Measurements from ENCODE around the gene SYT3.

- TF ChIP-seq CTCF (IDR thresholded peaks at IDR 0.05; ENCODE audit: poor library complexity, severe bottlenecking), result no peak
- no peak for TF ChIP-seq SMC3 (conservative IDR thresholded peaks at IDR 0.05; ENCODE audit: poor library complexity)
- no peak for TF ChIP-seq EZH2 (IDR thresholded peaks at IDR 0.05; ENCODE audit: borderline replicate concordance, insufficient read depth, low read length, poor library complexity, severe bottlenecking)
- TF ChIP-seq RAD21 (conservative IDR thresholded peaks at IDR 0.05), result no peak
- TF ChIP-seq POLR2AphosphoS5 (IDR thresholded peaks at IDR 0.05), result no peak
- no peak for TF ChIP-seq EP300 (conservative IDR thresholded peaks at IDR 0.05; ENCODE audit: poor library complexity, severe bottlenecking)
- TF ChIP-seq MXI1 (conservative IDR thresholded peaks at IDR 0.05; ENCODE audit: poor library complexity, severe bottlenecking), result no peak
Measured at GRCh38 chr19:50668416-50668815, 28.7 kb upstream of the SYT3 start.
